Small intestine (tissue), 7 donors: ENCODE data around the gene OST4. TPM values are rescaled to one million over a fixed set of nuclear protein-coding genes. Genes with fewer than 3 reads are reported as not detected.
A peak's percentile ranks its signal among the peaks of the same experiment; 100 is the strongest.

Experiments
- DNase-seq, 2 donors: peaks; one replicate each; pipeline versions ENCODE4 v3.0.0 to v3.0.0-alpha.2; 2013
- FAIRE-seq: peaks from 2 replicates; lab custom pipeline; 2012; peaks lifted over from hg19 to GRCh38; lab: Jason Lieb, UNC
- H3K27ac ChIP-seq, 3 donors: one replicate each; pipeline ENCODE4 v1.5.1; 2013; ENCODE audit warnings: low read length in 2 of 3, mild to moderate bottlenecking in 2 of 3, control low read depth in 1 of 3, inconsistent platforms in 1 of 3, low read depth in 1 of 3, moderate library complexity in 1 of 3
- H3K27me3 ChIP-seq, 3 donors: one replicate each; pipeline ENCODE4 v1.6.1; 2013; ENCODE audit warnings: low read length in 3 of 3, inconsistent platforms in 1 of 3; ENCODE audit not compliant: control insufficient read depth in 3 of 3, insufficient read depth in 3 of 3
- H3K36me3 ChIP-seq, 3 donors: one replicate each; pipeline ENCODE4 v1.6.1; 2013; ENCODE audit warnings: low read length in 3 of 3, inconsistent platforms in 1 of 3, low read depth in 1 of 3, mild to moderate bottlenecking in 1 of 3, moderate library complexity in 1 of 3; ENCODE audit not compliant: control insufficient read depth in 3 of 3, insufficient read depth in 2 of 3
- H3K4me1 ChIP-seq, 3 donors: one replicate each; pipeline ENCODE4 v1.6.1; 2013; ENCODE audit warnings: low read length in 2 of 3, inconsistent platforms in 1 of 3, low read depth in 1 of 3, mild to moderate bottlenecking in 1 of 3, moderate library complexity in 1 of 3; ENCODE audit not compliant: control insufficient read depth in 3 of 3, insufficient read depth in 2 of 3
- H3K4me3 ChIP-seq, 3 donors: one replicate each; pipeline ENCODE4 v1.5.1; 2013; ENCODE audit warnings: low read length in 3 of 3, control low read depth in 1 of 3, inconsistent platforms in 1 of 3, low read depth in 1 of 3, mild to moderate bottlenecking in 1 of 3, moderate library complexity in 1 of 3
- H3K9me3 ChIP-seq, 2 donors: one replicate each; pipeline ENCODE4 v1.6.1; 2013; ENCODE audit warnings: low read depth in 1 of 2, low read length in 1 of 2; ENCODE audit not compliant: control insufficient read depth in 2 of 2, insufficient read depth in 1 of 2
- WGBS, 3 donors: extraction: QIAGEN DNeasy Blood & Tissue Kit; methylation state at CpG; one replicate each; pipeline ENCODE4 v1.1.7; 2013; 5-methylcytosine and 5-hydroxymethylcytosine counted together
- polyA plus RNA-seq, 4 donors: library from polyadenylated mRNA; stranded (reverse) in 3 of 4; unstranded in 1 of 4; fragments of 200-250 nt in 3 of 4; fragments of 120-200 nt in 1 of 4; gene quantifications; one replicate each; pipeline versions ENCODE4 v1.2.1 to v1.2.3, GENCODE V29; 2013
- donor health status: healthy with polysubstance abuse.
- donor health status: control.
- donor health status: control.
- donor health status: Bipolar disorder and iron deficiency.
- donor health status: healthy.

Gene OST4
- polyA plus RNA-seq, 4 donors, result 319 to 477 (median 396) TPM

DNA sequence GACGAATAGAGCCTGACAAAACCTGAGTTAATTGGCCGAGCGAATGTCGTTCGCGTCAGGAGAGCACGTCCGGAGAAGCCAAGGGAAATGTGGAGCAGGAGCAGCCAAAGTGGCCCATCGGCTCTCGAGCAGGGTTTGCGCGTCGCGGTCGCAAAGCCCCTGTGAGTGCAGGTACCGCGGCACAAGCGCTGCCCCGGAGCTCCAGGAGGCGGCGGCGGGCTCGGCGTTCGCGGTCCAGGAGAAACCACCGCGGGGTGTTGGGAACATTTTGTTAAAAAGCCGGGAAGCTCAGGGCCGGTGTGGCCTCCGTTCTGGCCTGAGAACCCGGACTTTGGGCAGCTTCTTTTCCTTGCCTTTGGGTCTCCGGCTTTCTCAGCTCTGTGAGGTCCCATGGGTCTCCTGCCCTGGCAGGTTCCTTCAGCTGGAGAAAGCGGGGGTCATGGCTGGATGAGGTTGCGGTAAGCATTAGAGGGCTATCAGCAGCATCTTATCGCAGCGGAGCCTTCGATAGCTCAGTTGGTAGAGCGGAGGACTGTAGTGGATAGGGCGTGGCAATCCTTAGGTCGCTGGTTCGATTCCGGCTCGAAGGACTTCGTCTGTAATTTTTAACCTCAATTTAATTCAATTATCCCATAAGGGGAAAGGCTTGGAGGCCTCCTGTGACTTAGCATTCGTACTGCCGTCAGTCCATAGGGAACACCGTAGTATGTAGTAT is 21.0 kb downstream of the OST4 start:
- peaks cover 0 to 24% (median 3%) of the 10 kb centered on the region in 3 donors for H3K36me3 ChIP-seq
- FAIRE-seq, result no peak

GRCh38 chr2:27049422-27050280 is 21.8 kb downstream of the OST4 start:
- WGBS, 3 donors, result 9 to 11% (median 10%) methylated on average over 40 to 52 of the region's 52 CpGs
- Histone ChIP-seq H3K27me3 (no peaks in the 10 kb centered on the region), H3K9me3 (no peaks in the 10 kb centered on the region), H3K27ac (peak overlapping the region; percentile 4 to 94 (median 92)), H3K36me3 (peaks cover 0 to 16% (median 0%) of the 10 kb centered on the region in 3 donors), H3K4me3 (peak overlapping the region; percentile 62 to 85 (median 78)), H3K4me1 (peaks cover 0 to 10% (median 0%) of the 10 kb centered on the region in 3 donors)
- DNase-seq (no peak), FAIRE-seq (no peak)

More for the DNA sequence above, 21.0 kb downstream of the OST4 start:
- H3K4me3 ChIP-seq, result peak overlapping the region; percentile 62 to 85 (median 78)
- peaks cover 0 to 10% (median 0%) of the 10 kb centered on the region in 3 donors for H3K4me1 ChIP-seq
- H3K27me3 ChIP-seq, result no peaks in the 10 kb centered on the region
- H3K27ac ChIP-seq, result peak overlapping the region; percentile 70 to 94 (median 92)
- 0 to 1% (median 0%) methylated on average over 44 to 48 of the region's 48 CpGs for WGBS, 3 donors
- DNase-seq, result peak; percentile 90 to 96
- H3K9me3 ChIP-seq, result no peaks in the 10 kb centered on the region

- Histone ChIP-seq H3K27me3 (no peaks in the 10 kb centered on the region), H3K27ac (peak overlapping the region in 2 of 3 donors; percentile 16 to 59), H3K4me3 (no peak overlapping the region), H3K4me1 (peaks cover 0 to 30% (median 0%) of the 10 kb centered on the region in 3 donors), H3K9me3 (no peaks in the 10 kb centered on the region), H3K36me3 (peaks cover 10 to 45% (median 16%) of the 10 kb centered on the region in 3 donors)
- peak; percentile 58 to 62 for DNase-seq
- no peak for FAIRE-seq
- 43 to 75% (median 58%) methylated on average over 7 of the region's 7 CpGs for WGBS, 3 donors
Measured at GRCh38 chr2:27042985-27043634, 28.3 kb downstream of the OST4 start.

DNA sequence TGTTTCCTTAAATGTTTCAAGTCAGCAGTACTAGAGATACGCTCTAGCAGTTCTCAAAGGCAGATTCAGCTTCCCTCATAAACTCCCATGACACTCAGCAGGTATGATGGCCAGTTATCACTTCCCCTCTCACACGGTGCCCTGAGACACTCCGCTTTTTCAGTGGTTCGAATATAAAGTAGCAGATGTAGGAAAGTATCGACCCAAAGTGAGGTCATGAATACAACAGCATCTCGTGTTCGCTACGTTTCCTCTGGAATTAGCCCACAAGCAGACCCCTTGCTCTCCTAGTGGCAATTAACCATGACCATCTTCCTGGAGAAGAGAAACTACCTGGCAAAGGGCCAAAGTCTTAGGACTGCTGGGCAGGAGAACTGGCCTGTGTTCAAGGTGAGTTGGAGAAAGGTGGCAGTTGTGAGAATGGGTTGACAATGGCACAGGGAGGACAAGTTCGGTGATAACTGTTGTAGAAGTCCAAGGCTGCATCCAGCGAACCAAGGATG is 29.2 kb downstream of the OST4 start:
- Histone ChIP-seq H3K27me3 (no peaks in the 10 kb centered on the region), H3K36me3 (peaks cover 19 to 54% (median 24%) of the 10 kb centered on the region in 3 donors), H3K9me3 (no peaks in the 10 kb centered on the region), H3K27ac (no peak overlapping the region), H3K4me1 (peaks cover 0 to 30% (median 0%) of the 10 kb centered on the region in 3 donors), H3K4me3 (no peak overlapping the region)
- FAIRE-seq (no peak), DNase-seq (peak in 1 of 2 donors; percentile 21)
- WGBS, 3 donors, result 77 to 85% (median 82%) methylated on average over 10 of the region's 10 CpGs

- H3K27ac ChIP-seq, result no peak overlapping the region
- peaks cover 20 to 59% (median 24%) of the 10 kb centered on the region in 3 donors for H3K36me3 ChIP-seq
- no peak overlapping the region for H3K4me3 ChIP-seq
- no peak for FAIRE-seq
- DNase-seq, result no peak
- WGBS, 3 donors, result 64 to 81% (median 77%) methylated on average over 5 of the region's 5 CpGs
- H3K27me3 ChIP-seq, result no peaks in the 10 kb centered on the region
- peaks cover 0 to 30% (median 0%) of the 10 kb centered on the region in 3 donors for H3K4me1 ChIP-seq
- no peaks in the 10 kb centered on the region for H3K9me3 ChIP-seq
Measured at GRCh38 chr2:27041752-27042151, 29.7 kb downstream of the OST4 start.

DNA sequence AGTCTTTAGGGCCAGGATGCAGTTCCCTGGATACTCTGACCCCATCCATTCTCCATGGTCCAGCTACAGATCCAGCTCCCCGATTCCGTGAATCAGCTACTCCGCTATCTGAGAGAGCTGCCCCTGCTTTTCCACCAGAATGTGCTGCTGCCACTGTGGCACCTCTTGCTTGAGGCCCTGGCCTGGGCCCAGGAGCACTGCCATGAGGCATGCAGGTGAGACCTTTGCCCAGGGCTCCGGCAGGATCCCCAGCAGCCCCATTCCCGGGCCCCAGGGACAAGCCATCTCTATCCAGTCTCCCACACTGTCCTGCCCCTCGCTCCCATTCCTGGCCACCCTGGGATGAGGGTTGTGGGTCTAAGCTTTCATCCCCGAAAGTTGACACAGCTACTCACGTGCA is 31.2 kb downstream of the OST4 start:
- WGBS, 3 donors, result 62 to 79% (median 66%) methylated on average over 8 of the region's 8 CpGs
- DNase-seq (peak in 1 of 2 donors; percentile 49), FAIRE-seq (no peak)
- Histone ChIP-seq H3K36me3 (peaks cover 20 to 73% (median 34%) of the 10 kb centered on the region in 3 donors), H3K9me3 (no peaks in the 10 kb centered on the region), H3K27me3 (no peaks in the 10 kb centered on the region), H3K4me3 (no peak overlapping the region), H3K27ac (no peak overlapping the region), H3K4me1 (peaks cover 0 to 30% (median 0%) of the 10 kb centered on the region in 3 donors)

DNA sequence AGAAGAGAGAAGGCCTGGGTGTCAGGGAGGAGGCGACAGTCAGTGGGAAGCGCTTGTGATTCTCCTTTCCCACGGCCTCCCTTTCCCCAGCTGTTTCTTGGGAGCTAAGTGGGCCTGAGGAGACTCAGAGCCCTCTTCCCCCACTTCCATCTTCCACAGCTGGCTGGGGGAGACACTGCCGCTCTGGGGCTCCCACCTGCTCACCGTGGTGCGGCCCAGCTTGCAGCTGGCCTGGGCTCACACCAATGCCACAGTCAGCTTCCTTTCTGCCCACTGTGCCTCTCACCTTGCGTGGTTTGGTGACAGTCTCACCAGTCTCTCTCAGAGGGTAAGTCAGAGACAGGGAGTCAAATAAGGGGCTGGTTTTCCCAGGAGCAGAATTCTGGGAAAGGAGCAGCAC is 31.6 kb downstream of the OST4 start:
- Histone ChIP-seq H3K4me1 (peaks cover 0 to 30% (median 0%) of the 10 kb centered on the region in 3 donors), H3K9me3 (no peaks in the 10 kb centered on the region), H3K27ac (no peak overlapping the region), H3K36me3 (peaks cover 21 to 78% (median 35%) of the 10 kb centered on the region in 3 donors), H3K27me3 (no peaks in the 10 kb centered on the region), H3K4me3 (no peak overlapping the region)
- WGBS, 3 donors, result 93 to 99% (median 95%) methylated on average over 7 of the region's 7 CpGs
- DNase-seq (no peak), FAIRE-seq (no peak)
